Transverse colon (tissue), 4 donors: Measurements from ENCODE around the gene SCAI. TPM values are rescaled to one million over a fixed set of nuclear protein-coding genes. Genes with fewer than 3 reads are reported as not detected.
"Not testable (repeated sequence)": the region's sequence is repeated elsewhere in the genome, so short reads cannot be mapped to it uniquely, and the experiment has no call there.

Experiments
- DNase-seq: peaks from one replicate; pipeline ENCODE4 v3.0.0-alpha.2; 2019
- H3K27ac ChIP-seq, 4 donors: fragments of 200-600 bp; sonication (generic); 2 replicates each; pipeline ENCODE4 v1.5.1; 2016 to 2018; ENCODE audit warnings: inconsistent platforms in 4 of 4
- H3K27me3 ChIP-seq: fragments of 200-600 bp; sonication (generic); 2 replicates; pipeline ENCODE4 v1.5.1; 2017; ENCODE audit warnings: inconsistent platforms
- H3K36me3 ChIP-seq, 4 donors: fragments of 200-600 bp; sonication (generic); 2 replicates each; pipeline ENCODE4 v1.5.1; 2017 to 2019; ENCODE audit warnings: inconsistent platforms in 4 of 4
- H3K4me1 ChIP-seq, 4 donors: fragments of 200-600 bp; sonication (generic); 2 replicates each; pipeline ENCODE4 v1.5.1; 2017 to 2020; ENCODE audit warnings: inconsistent platforms in 4 of 4
- H3K4me3 ChIP-seq, 4 donors: fragments of 200-600 bp; sonication (generic); 1 replicate in 1 of 4; 2 replicates in 3 of 4; pipeline versions ENCODE4 v1.5.1 to v1.6.1; 2017 to 2019; ENCODE audit warnings: inconsistent platforms in 4 of 4
- H3K9me3 ChIP-seq, 2 donors: fragments of 200-600 bp; sonication (generic); 2 replicates each; pipeline ENCODE4 v1.5.1; 2017 to 2019; ENCODE audit warnings: inconsistent platforms in 2 of 2
- EP300 ChIP-seq: sonication (generic); formaldehyde crosslinking; IDR thresholded peaks from one replicate; pipeline ENCODE4 v1.6.1; 2017; ENCODE audit warnings: antibody characterized with exemption, low read depth
- POLR2A ChIP-seq: fragments of 450-650 bp; IDR thresholded peaks from one replicate; pipeline ENCODE4 v1.6.1; 2016; ENCODE audit warnings: antibody characterized with exemption, mild to moderate bottlenecking, moderate library complexity
- POLR2AphosphoS5 ChIP-seq, 3 donors: sonication (generic); formaldehyde crosslinking; IDR thresholded peaks; one replicate each; pipeline ENCODE4 v1.6.1; 2016; ENCODE audit warnings: antibody characterized with exemption in 3 of 3
- WGBS, 2 donors: methylation state at CpG; one replicate each; pipeline ENCODE4 v1.1.5; 2018; ENCODE audit warnings: low coverage in 1 of 2; 5-methylcytosine and 5-hydroxymethylcytosine counted together
- in situ Hi-C, 4 donors: fragments of 200-750 bp; cut with MboI; loops; one replicate each; pipeline versions ENCODE4 v1.15.0 to v1.15.1; 2017; ENCODE audit warnings: low sequenced_read_pairs in 3 of 4, low pct_ligation_motif_present in 1 of 4, low pct_unique_long_range_greater_than_20kb in 1 of 4
- intact Hi-C: fragments of 100-400 bp; cut with DNase I; formaldehyde crosslinking; loops from one replicate; pipeline ENCODE4 v1.15.1; 2023; ENCODE audit warnings: low total_unique reads
- total RNA-seq, 4 donors: library from RNA; depleted of rRNA; stranded (reverse); fragments of >200 nt; gene quantifications; one replicate each; pipeline ENCODE4 v1.1.0, GENCODE V29; 2016
- TF ChIP-seq, protein P1 (sequence below), 5 experiments: fragments of 200-600 bp in 3 of 5; fragments of 450-650 bp in 2 of 5; sonication (generic) in 3 of 5; IDR thresholded peaks; 1 replicate in 2 of 5; 2 replicates in 3 of 5; pipeline ENCODE4 v1.5.1; 2016 to 2017; ENCODE audit warnings: antibody characterized with exemption in 5 of 5, inconsistent platforms in 3 of 5, mild to moderate bottlenecking in 2 of 5, moderate library complexity in 1 of 5

SCAI gene
- total RNA-seq, 4 donors from 2014 or later = 10.4 to 38.6 (median 13.2) TPM

DNA sequence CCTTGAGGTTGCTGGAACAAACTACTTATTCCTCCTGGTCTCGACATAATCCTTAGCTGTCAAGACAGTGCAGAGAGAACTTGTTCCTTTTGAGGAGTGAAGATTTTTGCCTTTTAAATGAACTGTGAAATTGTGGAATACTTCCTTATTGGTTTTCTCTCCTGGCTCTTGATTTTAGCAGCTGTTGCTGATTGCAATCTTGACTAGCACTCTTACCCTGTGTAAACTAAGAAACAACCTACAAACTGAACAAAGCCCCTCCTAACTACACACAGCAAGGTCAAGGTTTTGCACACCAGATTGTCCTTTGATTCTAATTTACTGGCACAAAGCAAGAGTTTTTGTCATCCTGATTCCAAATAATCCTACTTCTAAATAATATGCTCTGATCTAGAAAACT lies 118.4 kb downstream of the SCAI start:
- Histone ChIP-seq H3K27me3 (no peaks in the 10 kb centered on the region), H3K27ac (peak overlapping the region in 3 of 4 donors; percentile 6 to 48 (median 35)), H3K36me3 (no peaks in the 10 kb centered on the region), H3K9me3 (no peaks in the 10 kb centered on the region), H3K4me3 (no peak overlapping the region), H3K4me1 (peaks cover 0 to 26% (median 7%) of the 10 kb centered on the region in 4 donors)
- in situ Hi-C loops = no loop called here
- TF ChIP-seq EP300 = no peak
- TF ChIP-seq, protein P1, sequence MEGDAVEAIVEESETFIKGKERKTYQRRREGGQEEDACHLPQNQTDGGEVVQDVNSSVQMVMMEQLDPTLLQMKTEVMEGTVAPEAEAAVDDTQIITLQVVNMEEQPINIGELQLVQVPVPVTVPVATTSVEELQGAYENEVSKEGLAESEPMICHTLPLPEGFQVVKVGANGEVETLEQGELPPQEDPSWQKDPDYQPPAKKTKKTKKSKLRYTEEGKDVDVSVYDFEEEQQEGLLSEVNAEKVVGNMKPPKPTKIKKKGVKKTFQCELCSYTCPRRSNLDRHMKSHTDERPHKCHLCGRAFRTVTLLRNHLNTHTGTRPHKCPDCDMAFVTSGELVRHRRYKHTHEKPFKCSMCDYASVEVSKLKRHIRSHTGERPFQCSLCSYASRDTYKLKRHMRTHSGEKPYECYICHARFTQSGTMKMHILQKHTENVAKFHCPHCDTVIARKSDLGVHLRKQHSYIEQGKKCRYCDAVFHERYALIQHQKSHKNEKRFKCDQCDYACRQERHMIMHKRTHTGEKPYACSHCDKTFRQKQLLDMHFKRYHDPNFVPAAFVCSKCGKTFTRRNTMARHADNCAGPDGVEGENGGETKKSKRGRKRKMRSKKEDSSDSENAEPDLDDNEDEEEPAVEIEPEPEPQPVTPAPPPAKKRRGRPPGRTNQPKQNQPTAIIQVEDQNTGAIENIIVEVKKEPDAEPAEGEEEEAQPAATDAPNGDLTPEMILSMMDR (IDR thresholded peaks at IDR 0.05) = no peak
- no peak for TF ChIP-seq POLR2A
- no peak for TF ChIP-seq POLR2AphosphoS5 (IDR thresholded peaks at IDR 0.05)
- DNase-seq = no peak
- intact Hi-C loops = no loop called here
- 40 to 51% methylated on average over 1 of the region's 1 CpG for WGBS, 2 donors

DNA sequence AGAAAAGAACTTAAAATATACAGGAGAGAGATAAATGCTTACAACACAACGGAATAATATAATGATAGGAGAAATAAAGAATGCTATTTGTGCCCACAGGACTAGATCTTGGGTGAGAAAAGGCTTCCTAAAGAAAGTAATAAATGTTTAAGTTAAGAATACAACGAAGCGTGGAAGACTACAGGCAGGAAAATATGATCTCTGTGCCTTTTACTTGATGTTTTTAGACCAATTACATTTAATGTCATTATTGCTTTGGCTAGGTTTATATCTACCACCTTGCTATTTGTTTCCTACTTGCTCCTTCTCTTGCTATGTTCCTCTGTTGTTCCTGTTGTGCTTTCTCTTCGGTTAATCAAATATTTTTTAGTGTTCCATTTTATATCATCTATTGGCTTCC lies 122.3 kb downstream of the SCAI start:
- Histone ChIP-seq H3K9me3 (no peaks in the 10 kb centered on the region), H3K4me1 (peaks cover 0 to 17% (median 5%) of the 10 kb centered on the region in 4 donors), H3K27ac (no peak overlapping the region), H3K36me3 (no peaks in the 10 kb centered on the region), H3K27me3 (no peaks in the 10 kb centered on the region), H3K4me3 (no peak overlapping the region)
- intact Hi-C loops = no loop called here
- no peak for DNase-seq
- in situ Hi-C loops = no loop called here
- 92 to 95% methylated on average over 4 of the region's 4 CpGs for WGBS, 2 donors
- TF ChIP-seq, protein P1 (IDR thresholded peaks at IDR 0.05) = no peak
- TF ChIP-seq POLR2AphosphoS5 (IDR thresholded peaks at IDR 0.05) = no peak
- TF ChIP-seq EP300 = no peak
- TF ChIP-seq POLR2A = no peak

DNA sequence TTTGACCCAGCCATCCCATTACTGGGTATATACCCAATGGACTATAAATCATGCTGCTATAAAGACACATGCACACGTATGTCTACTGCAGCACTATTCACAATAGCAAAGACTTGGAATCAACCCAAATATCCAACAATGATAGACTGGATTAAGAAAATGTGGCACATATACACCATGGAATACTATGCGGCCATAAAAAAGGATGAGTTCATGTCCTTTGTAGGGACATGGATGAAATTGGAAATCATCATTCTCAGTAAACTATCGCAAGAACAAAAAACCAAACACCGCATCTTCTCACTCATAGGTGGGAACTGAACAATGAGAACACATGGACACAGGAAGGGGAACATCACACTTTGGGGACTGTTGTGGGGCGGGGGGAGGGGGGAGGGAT lies 127.7 kb downstream of the SCAI start:
- H3K36me3 ChIP-seq, intact Hi-C loops, H3K4me1 ChIP-seq, H3K9me3 ChIP-seq, DNase-seq, H3K4me3 ChIP-seq, H3K27ac ChIP-seq, in situ Hi-C loops, H3K27me3 ChIP-seq: not testable (repeated sequence)
- 98% methylated on average over 3 of the region's 5 CpGs; no CpG with 5 or more reads in 1 of the 2 donors for WGBS, 2 donors

DNA sequence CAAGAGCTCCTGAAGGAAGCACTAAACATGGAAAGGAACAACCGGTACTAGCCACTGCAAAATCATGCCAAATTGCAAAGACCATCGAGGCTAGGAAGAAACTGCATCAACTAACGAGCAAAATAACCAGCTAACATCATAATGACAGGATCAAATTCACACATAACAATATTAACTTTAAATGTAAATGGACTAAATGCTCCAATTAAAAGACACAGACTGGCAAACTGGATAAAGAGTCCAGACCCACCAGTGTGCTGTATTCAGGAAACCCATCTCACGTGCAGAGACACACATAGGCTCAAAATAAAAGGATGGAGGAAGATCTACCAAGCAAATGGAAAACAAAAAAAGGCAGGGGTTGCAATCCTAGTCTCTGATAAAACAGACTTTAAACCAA lies 131.3 kb downstream of the SCAI start:
- H3K27ac ChIP-seq, H3K36me3 ChIP-seq, H3K4me1 ChIP-seq, H3K4me3 ChIP-seq, H3K27me3 ChIP-seq, intact Hi-C loops, in situ Hi-C loops, H3K9me3 ChIP-seq, DNase-seq: not testable (repeated sequence)
- 100% methylated on average over 2 of the region's 4 CpGs; no CpG with 5 or more reads in 1 of the 2 donors for WGBS, 2 donors

DNA sequence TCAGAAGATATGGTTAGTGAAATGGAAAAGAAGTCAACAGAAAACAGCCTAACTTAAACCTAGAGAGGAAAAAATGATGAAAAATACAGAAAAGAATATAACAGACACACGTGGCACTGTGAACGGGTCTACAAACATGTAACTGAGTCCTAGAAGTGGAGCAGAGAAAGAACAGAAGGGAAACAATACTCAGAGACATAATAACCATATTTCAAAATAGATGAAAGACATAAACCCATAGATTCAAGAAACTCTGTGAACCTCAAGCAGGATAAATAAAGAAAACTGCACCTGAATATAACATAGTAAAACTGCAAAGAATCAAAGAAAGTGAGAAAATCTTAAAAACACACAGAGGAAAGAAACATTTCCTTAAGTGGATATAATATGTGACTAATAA lies 134.7 kb downstream of the SCAI start:
- Histone ChIP-seq H3K9me3 (no peaks in the 10 kb centered on the region), H3K36me3 (no peaks in the 10 kb centered on the region), H3K4me1 (no peaks in the 10 kb centered on the region), H3K27me3 (no peaks in the 10 kb centered on the region), H3K27ac (no peak overlapping the region), H3K4me3 (no peak overlapping the region)
- in situ Hi-C loops = no loop called here
- TF ChIP-seq POLR2AphosphoS5 (IDR thresholded peaks at IDR 0.05) = no peak
- no peak for TF ChIP-seq EP300
- TF ChIP-seq POLR2A = no peak
- TF ChIP-seq, protein P1 (IDR thresholded peaks at IDR 0.05) = no peak
- intact Hi-C loops = no loop called here
- DNase-seq = no peak
- WGBS, 2 donors = 86 to 87% methylated on average over 2 of the region's 2 CpGs
